A549 (cell line): ENCODE measurements around the gene FGG. TPM values are rescaled to one million over a fixed set of nuclear protein-coding genes. Genes with fewer than 3 reads are reported as not detected.

Experiments
- ATAC-seq, 2 experiments: fragments of 200-7000 bp in 1 of 2; fragments of >200 bp in 1 of 2; cut with Nextera tagmentation in 1 of 2; cut with Tn5 transposase in 1 of 2; 3 replicates each; pipeline versions ENCODE4 v1.8.0 to v1.9.1; 2018 to 2020; ENCODE audit warnings: mild to moderate bottlenecking in 1 of 2, moderate library complexity in 1 of 2
- CTCF ChIA-PET: fragments of 300-600 bp; sonication (Branson Sonifier 250); formaldehyde crosslinking; extraction: SDS; loops from one replicate; lab custom pipeline; 2021; ENCODE audit warnings: antibody characterized with exemption, inconsistent platforms; lab: Yijun Ruan, JAX
- POLR2A ChIA-PET: fragments of 350-600 bp; formaldehyde crosslinking; extraction: SDS; loops from one replicate; lab custom pipeline; 2021; ENCODE audit warnings: antibody characterized with exemption, inconsistent platforms; lab: Yijun Ruan, JAX
- DNase-seq, 2 experiments: peaks; one replicate each; pipeline versions ENCODE4 v3.0.0 to v3.0.0-alpha.2; 2011 to 2016; ENCODE audit warnings: low read depth in 1 of 2, low spot score in 1 of 2
- FAIRE-seq: peaks from 2 replicates; lab custom pipeline; 2011; peaks lifted over from hg19 to GRCh38; lab: Jason Lieb, UNC
- H3K27ac ChIP-seq, 2 experiments: fragments of >200 bp; sonication (Bioruptor Twin); formaldehyde crosslinking; 3 replicates each; pipeline ENCODE4 v1.5.1; 2016 to 2017
- H3K4me1 ChIP-seq: fragments of >200 bp; sonication (Bioruptor Twin); formaldehyde crosslinking; 3 replicates; pipeline ENCODE4 v1.6.1; 2016
- H3K4me2 ChIP-seq: fragments of >200 bp; sonication (Bioruptor Twin); formaldehyde crosslinking; 3 replicates; pipeline ENCODE4 v1.6.1; 2016
- H3K4me3 ChIP-seq: fragments of >200 bp; sonication (Bioruptor Twin); formaldehyde crosslinking; 3 replicates; pipeline ENCODE4 v1.5.1; 2016
- H3K9me3 ChIP-seq: fragments of >200 bp; sonication (Bioruptor Twin); formaldehyde crosslinking; 3 replicates; pipeline ENCODE4 v1.6.1; 2016
- CBX8 ChIP-seq: fragments of 200-600 bp; sonication (generic); IDR thresholded peaks from 2 replicates; pipeline ENCODE4 v1.6.1; 2016
- CEBPB ChIP-seq, 2 experiments: fragments of >200 bp in 1 of 2; sonication (Bioruptor Twin) in 1 of 2; formaldehyde crosslinking in 1 of 2; IDR thresholded peaks; 2 replicates each; pipeline ENCODE4 v1.6.1; 2012 to 2016
- CHD4 ChIP-seq: fragments of 200-600 bp; sonication (generic); IDR thresholded peaks from 2 replicates; pipeline ENCODE4 v1.6.1; 2016; ENCODE audit warnings: antibody characterized with exemption, mild to moderate bottlenecking, borderline replicate concordance
- CTCF ChIP-seq: fragments of >200 bp; sonication (Bioruptor Twin); formaldehyde crosslinking; IDR thresholded peaks from 3 replicates; pipeline ENCODE4 v1.5.1; 2016
- EP300 ChIP-seq, 2 experiments: fragments of >200 bp; sonication (Bioruptor Twin); formaldehyde crosslinking; IDR thresholded peaks; 2 replicates in 1 of 2; 3 replicates in 1 of 2; pipeline ENCODE4 v1.6.1; 2016 to 2017
- FOSL2 ChIP-seq, 2 experiments: fragments of 450-650 bp in 1 of 2; fragments of >200 bp in 1 of 2; sonication (Bioruptor Twin) in 1 of 2; formaldehyde crosslinking; IDR thresholded peaks; 2 replicates each; pipeline versions ENCODE4 v1.5.0 to v1.6.1; 2016 to 2020; ENCODE audit warnings: mild to moderate bottlenecking in 1 of 2, moderate library complexity in 1 of 2
- FOXS1 ChIP-seq: fragments of 250-450 bp; sonication (Bioruptor Pico); IDR thresholded peaks from 2 replicates; pipeline ENCODE4 v1.5.0; 2020; ENCODE audit warnings: mild to moderate bottlenecking, moderate library complexity
- GATA3 ChIP-seq: IDR thresholded peaks from 2 replicates; pipeline ENCODE4 v1.6.1; 2012; ENCODE audit warnings: borderline replicate concordance
- HOXB5 ChIP-seq: fragments of 250-450 bp; sonication (Bioruptor Pico); IDR thresholded peaks from 2 replicates; pipeline ENCODE4 v1.5.0; 2020; ENCODE audit warnings: mild to moderate bottlenecking, moderate library complexity
- JUNB ChIP-seq: fragments of >200 bp; sonication (Bioruptor Twin); formaldehyde crosslinking; IDR thresholded peaks from 2 replicates; pipeline ENCODE4 v1.6.1; 2016
- KDM5A ChIP-seq: fragments of 200-600 bp; sonication (generic); IDR thresholded peaks from 2 replicates; pipeline ENCODE4 v1.6.1; 2016; ENCODE audit warnings: antibody characterized with exemption, mild to moderate bottlenecking
- MAFK ChIP-seq: fragments of 450-650 bp; IDR thresholded peaks from 2 replicates; pipeline ENCODE4 v1.6.1; 2014; ENCODE audit not compliant: partially characterized antibody
- MAZ ChIP-seq: fragments of 150-350 bp; IDR thresholded peaks from 2 replicates; pipeline ENCODE4 v1.6.1; 2014; ENCODE audit warnings: antibody characterized with exemption, low read depth, low read length, borderline replicate concordance
- NPAS2 ChIP-seq: fragments of 250-450 bp; sonication (Bioruptor Pico); IDR thresholded peaks from 2 replicates; pipeline ENCODE4 v1.8.0; 2022; ENCODE audit warnings: mild to moderate bottlenecking, moderate library complexity, borderline replicate concordance
- PHF8 ChIP-seq: fragments of 200-600 bp; sonication (generic); IDR thresholded peaks from 2 replicates; pipeline ENCODE4 v1.6.1; 2016; ENCODE audit warnings: low read depth, mild to moderate bottlenecking, antibody characterized with exemption, moderate library complexity, borderline replicate concordance
- POLR2A ChIP-seq: IDR thresholded peaks from 2 replicates; pipeline ENCODE4 v1.6.1; 2012; ENCODE audit warnings: mild to moderate bottlenecking, low read length
- RCOR1 ChIP-seq: fragments of 150-350 bp; IDR thresholded peaks from 2 replicates; pipeline ENCODE4 v1.6.1; 2014; ENCODE audit warnings: antibody characterized with exemption, low read length, low read depth
- RFX5 ChIP-seq: fragments of 450-650 bp; IDR thresholded peaks from 2 replicates; pipeline ENCODE4 v1.7.1; 2014; ENCODE audit warnings: antibody characterized with exemption, mild to moderate bottlenecking, moderate library complexity
- TP53 ChIP-seq: fragments of 250-450 bp; sonication (Bioruptor Pico); IDR thresholded peaks from 2 replicates; pipeline ENCODE4 v1.5.0; 2021; ENCODE audit warnings: mild to moderate bottlenecking, moderate library complexity
- ZFP36 ChIP-seq: fragments of 450-650 bp; IDR thresholded peaks from 2 replicates; pipeline ENCODE4 v1.6.1; 2014; ENCODE audit warnings: borderline replicate concordance; ENCODE audit not compliant: partially characterized antibody
- ZNF302 ChIP-seq: fragments of 250-450 bp; sonication (Bioruptor Pico); IDR thresholded peaks from 2 replicates; pipeline ENCODE4 v1.9.0; 2021; ENCODE audit warnings: inconsistent platforms, mild to moderate bottlenecking, moderate library complexity
- WGBS: methylation state at CpG from one replicate; pipeline ENCODE4 v1.1.6; 2017; ENCODE audit errors: missing lambda C conversion rate; 5-methylcytosine and 5-hydroxymethylcytosine counted together
- polyA plus RNA-seq, 4 experiments: library from polyadenylated mRNA; depleted of rRNA in 3 of 4; stranded (reverse); fragments of >200 nt; fragmentation: RNase III in 1 of 4; extraction: RNeasy Plus Mini Kit Qiagen cat#74134 plus additional on column Dnase treatment in 1 of 4; gene quantifications; 2 replicates in 3 of 4; 3 replicates in 1 of 4; pipeline ENCODE4 v1.2.3, GENCODE V29; 2011 to 2017
- TF ChIP-seq, protein P1 (sequence below): fragments of 250-450 bp; sonication (Bioruptor Pico); IDR thresholded peaks from 2 replicates; pipeline ENCODE4 v1.5.0; 2020; ENCODE audit warnings: low read depth, mild to moderate bottlenecking, moderate library complexity
- TF ChIP-seq, protein P2 (sequence below): fragments of >200 bp; sonication (Bioruptor Twin); formaldehyde crosslinking; IDR thresholded peaks from 2 replicates; pipeline ENCODE4 v1.6.1; 2016
- TF ChIP-seq, protein P3 (sequence below): fragments of 250-450 bp; sonication (Bioruptor Pico); IDR thresholded peaks from 2 replicates; pipeline ENCODE4 v1.5.0; 2021; ENCODE audit warnings: mild to moderate bottlenecking, moderate library complexity, borderline replicate concordance

Gene FGG
- polyA plus RNA-seq, 2 of the 4 experiments (the other 2 are of a cell fraction): 4.8 to 132 TPM

- H3K4me3 ChIP-seq: peak within 1 kb of the TSS; percentile 32
- POLR2A ChIA-PET: no interaction called here
- TF ChIP-seq GATA3 (peak; percentile 25; the same call in 1 of the 2 replicates), NPAS2 (CRISPR knock-in tag) (no peak)
- TF ChIP-seq, all 56 proteins: peak for 1
- Histone ChIP-seq H3K4me2 (peak within 1 kb of the TSS; percentile 64), H3K4me1 (peaks cover 67% of the 10 kb centered on the region), H3K9me3 (no peaks in the 10 kb centered on the region), H3K27ac (peak within 1 kb of the TSS in 1 of 2 experiments; percentile 74; a peak in 3 of 6 replicates)
- DNase-seq: peak in 1 of 2 experiments; percentile 19
- no peak for FAIRE-seq
- no peak for ATAC-seq
- WGBS: 14% methylated on average over 2 of the region's 2 CpGs
- CTCF ChIA-PET: interaction anchor here (0.8 to 8.8 kb wide), 4 partner anchors 11 to 59 kb away, joined by 3 to 214 read pairs (median 4); partner anchors contain the start of gene FGG
These were observed 49.7 kb downstream of the FGG start, which contains the start of gene FGB for GRCh38 chr4:154562697-154563254. Gene FGB (plus strand): TSS chr4:154563011. CDS start chr4:154563019, 8 bp downstream.

GRCh38 chr4:154560824-154561231 lies 51.6 kb downstream of the FGG start:
- H3K9me3 ChIP-seq: no peaks in the 10 kb centered on the region
- ATAC-seq: peak; percentile 64 to 80
- DNase-seq: peak in 1 of 2 experiments; percentile 71
- peaks cover 51% of the 10 kb centered on the region for H3K4me1 ChIP-seq
- 0 out of 2 replicates have a peak, but pooled peaks have one; percentile 25 for TF ChIP-seq JUNB
- no peak for TF ChIP-seq FOXS1
- TF ChIP-seq POLR2A: no peak
- TF ChIP-seq RCOR1: no peak
- no peak for TF ChIP-seq MAZ
- TF ChIP-seq CEBPB (IDR thresholded peaks at IDR 0.05): peak in 1 of 2 experiments; percentile 65; a peak in 2 of 4 replicates
- TF ChIP-seq ZFP36: no peak
- peak; percentile 76; the same call in 1 of the 2 replicates for TF ChIP-seq GATA3
- no peak for TF ChIP-seq MAFK
- TF ChIP-seq, protein P1, sequence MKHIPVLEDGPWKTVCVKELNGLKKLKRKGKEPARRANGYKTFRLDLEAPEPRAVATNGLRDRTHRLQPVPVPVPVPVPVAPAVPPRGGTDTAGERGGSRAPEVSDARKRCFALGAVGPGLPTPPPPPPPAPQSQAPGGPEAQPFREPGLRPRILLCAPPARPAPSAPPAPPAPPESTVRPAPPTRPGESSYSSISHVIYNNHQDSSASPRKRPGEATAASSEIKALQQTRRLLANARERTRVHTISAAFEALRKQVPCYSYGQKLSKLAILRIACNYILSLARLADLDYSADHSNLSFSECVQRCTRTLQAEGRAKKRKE (CRISPR knock-in tag): no peak
- no peak for TF ChIP-seq CHD4
- no peak for TF ChIP-seq CBX8
- no peak for TF ChIP-seq FOSL2 (IDR thresholded peaks at IDR 0.05)
- peak; percentile 70 for TF ChIP-seq FOSL2 (CRISPR knock-in tag; IDR thresholded peaks at IDR 0.05)
- no peak for TF ChIP-seq PHF8
- no peak for TF ChIP-seq RFX5
- TF ChIP-seq EP300 (IDR thresholded peaks at IDR 0.05): peak in 1 of 2 experiments; percentile 21; a peak in 1 of 5 replicates
- TF ChIP-seq, protein P2, sequence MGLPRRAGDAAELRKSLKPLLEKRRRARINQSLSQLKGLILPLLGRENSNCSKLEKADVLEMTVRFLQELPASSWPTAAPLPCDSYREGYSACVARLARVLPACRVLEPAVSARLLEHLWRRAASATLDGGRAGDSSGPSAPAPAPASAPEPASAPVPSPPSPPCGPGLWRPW: no peak
- no peak for TF ChIP-seq KDM5A
- 0% methylated on average over 4 of the region's 4 CpGs for WGBS
- peak overlapping the region; percentile 42 to 74 for H3K27ac ChIP-seq
- H3K4me3 ChIP-seq: no peak overlapping the region
- H3K4me2 ChIP-seq: peak overlapping the region; percentile 64
- CTCF ChIA-PET: interaction anchor here (1.3 to 8.8 kb wide), 4 partner anchors 8 to 61 kb away, joined by 3 to 214 read pairs (median 18); partner anchors contain the start of gene PLRG1
- POLR2A ChIA-PET: no interaction called here
- FAIRE-seq: peak; percentile 59

GRCh38 chr4:154560419-154560801 lies 52.0 kb downstream of the FGG start:
- DNase-seq (no peak), ATAC-seq (peak in 1 of 2 experiments; percentile 62; a peak in 3 of 6 replicates), FAIRE-seq (no peak)
- Histone ChIP-seq H3K27ac (peak overlapping the region; percentile 42 to 74), H3K4me3 (no peak overlapping the region), H3K4me2 (peak overlapping the region; percentile 64), H3K9me3 (no peaks in the 10 kb centered on the region), H3K4me1 (peaks cover 51% of the 10 kb centered on the region)
- ChIA-PET CTCF (interaction anchor here (1.3 to 8.8 kb wide), 7 partner anchors 9 to 61 kb away, joined by 3 to 214 read pairs (median 12); partner anchors contain the start of gene PLRG1), POLR2A (no interaction called here)
- WGBS: 36% methylated on average over 1 of the region's 1 CpG
- TF ChIP-seq ZNF302 (CRISPR knock-in tag) (no peak), TP53 (no peak), CTCF (no peak), HOXB5 (CRISPR knock-in tag) (no peak)
- TF ChIP-seq, protein P3, sequence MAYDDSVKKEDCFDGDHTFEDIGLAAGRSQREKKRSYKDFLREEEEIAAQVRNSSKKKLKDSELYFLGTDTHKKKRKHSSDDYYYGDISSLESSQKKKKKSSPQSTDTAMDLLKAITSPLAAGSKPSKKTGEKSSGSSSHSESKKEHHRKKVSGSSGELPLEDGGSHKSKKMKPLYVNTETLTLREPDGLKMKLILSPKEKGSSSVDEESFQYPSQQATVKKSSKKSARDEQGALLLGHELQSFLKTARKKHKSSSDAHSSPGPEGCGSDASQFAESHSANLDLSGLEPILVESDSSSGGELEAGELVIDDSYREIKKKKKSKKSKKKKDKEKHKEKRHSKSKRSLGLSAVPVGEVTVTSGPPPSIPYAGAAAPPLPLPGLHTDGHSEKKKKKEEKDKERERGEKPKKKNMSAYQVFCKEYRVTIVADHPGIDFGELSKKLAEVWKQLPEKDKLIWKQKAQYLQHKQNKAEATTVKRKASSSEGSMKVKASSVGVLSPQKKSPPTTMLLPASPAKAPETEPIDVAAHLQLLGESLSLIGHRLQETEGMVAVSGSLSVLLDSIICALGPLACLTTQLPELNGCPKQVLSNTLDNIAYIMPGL (CRISPR knock-in tag): no peak
- TF ChIP-seq, protein P1 (CRISPR knock-in tag): no peak
